ENCODE measurements around the gene C22orf15.

Gene C22orf15

DNA sequence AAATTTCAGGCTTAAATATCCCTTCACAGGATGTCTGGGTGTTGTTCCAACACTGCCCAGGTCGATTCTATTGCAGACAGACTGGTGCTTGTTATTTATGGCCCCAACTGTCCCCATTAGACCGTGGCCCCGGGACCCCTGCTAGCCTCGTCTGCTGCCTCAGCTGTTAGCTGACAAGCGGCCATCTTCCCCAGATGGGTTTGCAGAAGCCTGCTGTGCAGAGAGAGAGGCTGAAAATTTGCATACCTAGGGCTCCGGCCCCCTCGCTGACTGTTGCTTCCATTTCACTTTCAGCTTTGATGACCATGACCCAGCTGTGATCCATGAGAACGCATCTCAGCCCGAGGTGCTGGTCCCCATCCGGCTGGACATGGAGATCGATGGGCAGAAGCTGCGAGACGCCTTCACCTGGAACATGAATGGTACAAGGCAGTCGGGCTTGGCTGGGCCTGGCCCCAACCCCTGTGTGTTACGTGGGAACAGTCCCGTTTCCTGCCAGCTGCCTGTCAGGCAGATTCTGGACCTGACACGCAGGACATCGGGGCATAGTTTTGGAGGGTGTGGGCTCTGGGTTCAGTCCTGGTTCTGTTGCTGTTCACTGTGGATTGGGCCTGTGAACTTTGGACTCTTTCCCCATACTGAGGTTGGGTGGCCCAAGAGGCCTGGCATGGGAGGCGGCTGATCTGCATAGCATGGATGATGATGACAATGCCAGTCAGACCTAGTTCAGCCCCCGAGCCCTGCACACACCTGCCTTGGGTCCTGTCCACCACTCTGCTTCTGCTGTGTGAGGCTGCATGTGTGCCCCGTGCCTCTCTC, 40.4 kb downstream of the C22orf15 start:
- H3K27me3 ChIP-seq = no peaks in the 10 kb centered on the region
- no peak for DNase-seq
- no peaks in the 10 kb centered on the region for H3K9me3 ChIP-seq
- H3K36me3 ChIP-seq = peaks cover 66 to 93% (median 76%) of the 10 kb centered on the region in 3 donors
- no peaks in the 10 kb centered on the region for H3K4me1 ChIP-seq
- H3K4me3 ChIP-seq = no peak overlapping the region
- intact Hi-C loops (cut with DNase I; ENCODE audit: low total_unique reads) = no loop called here
- H3K27ac ChIP-seq = no peak overlapping the region
- TF ChIP-seq, protein P1, sequence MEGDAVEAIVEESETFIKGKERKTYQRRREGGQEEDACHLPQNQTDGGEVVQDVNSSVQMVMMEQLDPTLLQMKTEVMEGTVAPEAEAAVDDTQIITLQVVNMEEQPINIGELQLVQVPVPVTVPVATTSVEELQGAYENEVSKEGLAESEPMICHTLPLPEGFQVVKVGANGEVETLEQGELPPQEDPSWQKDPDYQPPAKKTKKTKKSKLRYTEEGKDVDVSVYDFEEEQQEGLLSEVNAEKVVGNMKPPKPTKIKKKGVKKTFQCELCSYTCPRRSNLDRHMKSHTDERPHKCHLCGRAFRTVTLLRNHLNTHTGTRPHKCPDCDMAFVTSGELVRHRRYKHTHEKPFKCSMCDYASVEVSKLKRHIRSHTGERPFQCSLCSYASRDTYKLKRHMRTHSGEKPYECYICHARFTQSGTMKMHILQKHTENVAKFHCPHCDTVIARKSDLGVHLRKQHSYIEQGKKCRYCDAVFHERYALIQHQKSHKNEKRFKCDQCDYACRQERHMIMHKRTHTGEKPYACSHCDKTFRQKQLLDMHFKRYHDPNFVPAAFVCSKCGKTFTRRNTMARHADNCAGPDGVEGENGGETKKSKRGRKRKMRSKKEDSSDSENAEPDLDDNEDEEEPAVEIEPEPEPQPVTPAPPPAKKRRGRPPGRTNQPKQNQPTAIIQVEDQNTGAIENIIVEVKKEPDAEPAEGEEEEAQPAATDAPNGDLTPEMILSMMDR (IDR thresholded peaks at IDR 0.05) = no peak

DNA sequence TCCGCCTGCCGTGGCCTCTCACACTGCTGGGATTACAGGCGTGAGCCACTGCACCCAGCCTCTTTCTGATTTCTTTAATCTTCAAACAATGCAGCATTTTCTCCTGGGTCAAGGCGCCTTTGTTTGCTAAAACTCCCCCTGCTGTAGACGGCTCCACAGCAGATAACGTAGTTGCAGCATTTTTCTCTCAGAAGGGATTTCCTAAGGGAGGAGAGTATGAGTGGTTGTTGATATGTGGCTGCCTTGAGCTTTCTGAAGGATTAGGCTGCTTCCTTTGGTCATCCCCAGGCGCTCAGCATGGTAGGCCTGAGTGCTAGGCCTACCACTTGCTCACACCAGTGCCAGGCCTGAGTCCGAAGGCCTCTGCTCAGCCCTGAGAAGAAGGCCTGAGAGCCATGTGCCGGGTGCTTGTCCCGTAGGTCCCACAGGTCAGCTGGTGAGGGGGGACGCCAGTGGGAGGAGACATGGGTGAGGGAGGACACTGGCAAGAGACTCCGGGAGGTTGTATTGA, 42.0 kb downstream of the C22orf15 start:
- DNase-seq = no peak
- no peak overlapping the region for H3K27ac ChIP-seq
- H3K9me3 ChIP-seq = no peaks in the 10 kb centered on the region
- intact Hi-C loops (cut with DNase I; ENCODE audit: low total_unique reads) = no loop called here
- no peak overlapping the region for H3K4me3 ChIP-seq
- TF ChIP-seq, protein P1 (IDR thresholded peaks at IDR 0.05) = no peak
- peaks cover 66 to 98% (median 81%) of the 10 kb centered on the region in 3 donors for H3K36me3 ChIP-seq
- H3K27me3 ChIP-seq = no peaks in the 10 kb centered on the region
- H3K4me1 ChIP-seq = no peaks in the 10 kb centered on the region

DNA sequence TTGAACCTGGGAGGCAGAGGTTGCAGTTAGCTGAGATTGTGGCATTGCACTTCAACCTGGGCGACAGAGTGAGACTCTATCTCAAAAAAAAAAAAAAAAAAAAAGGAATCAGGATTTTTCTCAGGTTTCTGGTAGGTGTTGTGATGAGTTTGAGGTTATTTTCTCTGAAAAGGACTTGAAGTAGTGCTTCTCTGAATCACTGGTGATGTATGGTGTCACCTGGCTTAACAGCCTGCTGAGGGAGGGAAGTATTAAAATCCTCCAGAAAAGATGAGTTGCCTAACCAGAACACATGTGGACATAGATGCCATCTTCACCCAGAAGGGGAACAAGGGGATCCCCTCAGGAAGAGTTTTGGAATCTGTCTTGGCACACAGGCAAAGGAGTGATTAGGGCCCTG, 44.0 kb downstream of the C22orf15 start:
- intact Hi-C loops (cut with DNase I; ENCODE audit: low total_unique reads) = no loop called here
- no peaks in the 10 kb centered on the region for H3K4me1 ChIP-seq
- H3K27ac ChIP-seq = no peak overlapping the region
- H3K9me3 ChIP-seq = no peaks in the 10 kb centered on the region
- H3K4me3 ChIP-seq = no peak overlapping the region
- peaks cover 47 to 98% (median 65%) of the 10 kb centered on the region in 3 donors for H3K36me3 ChIP-seq
- DNase-seq = no peak
- TF ChIP-seq, protein P1 (IDR thresholded peaks at IDR 0.05) = no peak
- no peaks in the 10 kb centered on the region for H3K27me3 ChIP-seq

DNA sequence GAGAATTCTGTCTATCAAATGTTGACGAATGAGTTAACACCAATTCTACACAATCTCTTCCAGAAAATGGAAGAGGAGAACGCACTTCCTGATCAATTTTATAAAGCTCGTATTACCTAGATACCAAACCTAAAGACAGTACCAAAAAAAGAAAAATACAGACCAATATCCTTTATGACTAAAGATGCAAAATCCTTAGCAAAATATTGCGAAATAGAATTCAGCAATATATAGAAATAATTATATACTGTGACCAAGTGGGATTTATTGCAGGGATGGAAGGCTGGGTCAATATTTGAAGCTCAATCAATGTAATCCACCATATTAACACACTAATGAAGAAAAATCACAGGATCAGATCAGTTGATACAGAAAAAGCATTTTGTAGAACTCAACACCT, 49.6 kb downstream of the C22orf15 start:
- Histone ChIP-seq H3K4me1 (no peaks in the 10 kb centered on the region), H3K9me3 (no peaks in the 10 kb centered on the region), H3K27me3 (no peaks in the 10 kb centered on the region), H3K36me3 (peaks cover 12 to 77% (median 29%) of the 10 kb centered on the region in 3 donors), H3K27ac (no peak overlapping the region), H3K4me3 (no peak overlapping the region)
- intact Hi-C loops (cut with DNase I; ENCODE audit: low total_unique reads) = no loop called here
- TF ChIP-seq, protein P1 (IDR thresholded peaks at IDR 0.05) = no peak
- DNase-seq = no peak
